ENCODE measurements around the gene INPP5D.

INPP5D gene

DNA sequence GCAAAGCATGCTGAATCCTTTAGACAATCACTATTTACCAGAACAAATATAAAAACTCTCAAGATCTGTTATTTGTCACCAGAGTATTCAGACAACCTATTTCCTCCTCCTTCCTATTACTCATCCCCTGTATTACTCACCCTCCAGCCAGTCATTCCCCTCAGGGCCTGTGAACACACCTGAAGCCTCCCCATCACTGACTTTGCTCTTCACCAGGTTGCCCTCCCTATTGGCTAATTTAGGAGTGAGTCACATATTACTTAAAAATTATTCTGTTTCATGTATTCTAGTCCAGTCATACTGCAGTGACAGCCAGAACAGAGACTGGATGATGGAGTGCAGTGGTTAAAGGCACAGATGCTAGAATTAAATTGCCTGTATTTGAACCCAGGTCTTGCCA is 187.6 kb downstream of the INPP5D start:
- no peak for DNase-seq (ENCODE audit: low spot score)
- Histone ChIP-seq H3K23ac (ENCODE audit: low read depth, low read length, poor library complexity) (no peak overlapping the region), H2BK120ac (ENCODE audit: low read depth, low read length) (no peak overlapping the region), H3K18ac (ENCODE audit: low read length) (no peak overlapping the region), H3K4me1 (ENCODE audit: control insufficient read depth in 2 of 2, insufficient read depth in 1 of 2, low read depth in 1 of 2, low read length in 2 of 2) (peaks cover 0 to 2% of the 10 kb centered on the region in 2 donors), H2BK5ac (ENCODE audit: low read length) (no peak overlapping the region), H4K91ac (ENCODE audit: low read depth, low read length, poor library complexity) (no peak overlapping the region), H3K4me3 (ENCODE audit: low read length in 2 of 2) (no peak overlapping the region), H2BK12ac (ENCODE audit: low read length) (no peak overlapping the region), H2BK15ac (ENCODE audit: low read length) (no peak overlapping the region), H2AFZ (ENCODE audit: low read length) (no peak overlapping the region), H3K9ac (ENCODE audit: low read depth, low read length, poor library complexity) (no peak overlapping the region), H3K4ac (ENCODE audit: low read length) (no peak overlapping the region), H3K27ac (replicated peaks; ENCODE audit: low read length) (no peak overlapping the region), H3K14ac (ENCODE audit: low read length) (no peak overlapping the region), H3K4me2 (ENCODE audit: insufficient read depth, low read length, poor library complexity, severe bottlenecking) (no peak overlapping the region), H3K36me3 (replicated peaks in 1 of 2; ENCODE audit: control insufficient read depth in 2 of 2, insufficient read depth in 2 of 2, low read length in 2 of 2) (no peaks in the 10 kb centered on the region), H4K8ac (ENCODE audit: low read depth, low read length) (no peak overlapping the region), H2AK5ac (ENCODE audit: low read depth, low read length) (no peak overlapping the region), H3K27me3 (ENCODE audit: control insufficient read depth in 3 of 3, insufficient read depth in 3 of 3, low read depth in 1 of 3, low read length in 3 of 3) (peaks cover 0 to 5% (median 0%) of the 10 kb centered on the region in 3 experiments), H3K9me3 (replicated peaks in 1 of 2; ENCODE audit: control insufficient read depth in 2 of 2, insufficient read depth in 1 of 2, low read depth in 1 of 2, low read length in 2 of 2) (peaks cover 10 to 11% of the 10 kb centered on the region in 2 donors), H3K79me1 (ENCODE audit: low read depth, low read length) (no peaks in the 10 kb centered on the region)

GRCh38 chr2:233248999-233249398 is 188.9 kb downstream of the INPP5D start:
- DNase-seq (ENCODE audit: low spot score) = no peak
- H3K27ac ChIP-seq (replicated peaks; ENCODE audit: low read length) = no peak overlapping the region

DNA sequence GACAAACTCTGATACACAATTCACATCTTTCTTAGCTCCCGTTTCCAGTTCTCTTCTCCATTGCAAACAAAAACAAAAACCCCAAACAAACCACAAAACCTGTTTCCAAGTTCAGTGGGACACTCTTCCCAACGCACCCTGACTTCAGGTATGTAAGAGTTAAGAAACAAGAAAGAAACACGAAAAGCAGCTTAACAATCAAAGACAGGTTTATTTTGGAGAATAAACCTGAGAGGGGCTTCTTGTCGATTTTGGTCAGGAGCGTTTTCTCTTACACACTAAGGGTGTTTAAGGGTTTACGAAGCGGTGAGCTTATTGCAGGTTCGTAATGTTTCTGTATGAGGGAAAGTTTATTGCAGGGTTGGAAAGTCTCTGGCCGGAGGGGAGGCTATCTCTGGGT is 190.4 kb downstream of the INPP5D start:
- Histone ChIP-seq H2BK5ac (ENCODE audit: low read length) (no peak overlapping the region), H4K8ac (ENCODE audit: low read depth, low read length) (no peak overlapping the region), H3K18ac (ENCODE audit: low read length) (no peak overlapping the region), H3K4ac (ENCODE audit: low read length) (no peak overlapping the region), H2AK5ac (ENCODE audit: low read depth, low read length) (no peak overlapping the region), H4K91ac (ENCODE audit: low read depth, low read length, poor library complexity) (no peak overlapping the region), H2BK15ac (ENCODE audit: low read length) (no peak overlapping the region), H3K9ac (ENCODE audit: low read depth, low read length, poor library complexity) (no peak overlapping the region), H3K27me3 (ENCODE audit: control insufficient read depth in 3 of 3, insufficient read depth in 3 of 3, low read depth in 1 of 3, low read length in 3 of 3) (no peaks in the 10 kb centered on the region), H3K9me3 (replicated peaks in 1 of 2; ENCODE audit: control insufficient read depth in 2 of 2, insufficient read depth in 1 of 2, low read depth in 1 of 2, low read length in 2 of 2) (peaks cover 10 to 11% of the 10 kb centered on the region in 2 donors), H3K4me3 (ENCODE audit: low read length in 2 of 2) (no peak overlapping the region), H2BK12ac (ENCODE audit: low read length) (no peak overlapping the region), H2AFZ (ENCODE audit: low read length) (peak overlapping the region; percentile 86), H3K79me1 (ENCODE audit: low read depth, low read length) (no peaks in the 10 kb centered on the region), H3K27ac (replicated peaks; ENCODE audit: low read length) (no peak overlapping the region), H3K36me3 (replicated peaks in 1 of 2; ENCODE audit: control insufficient read depth in 2 of 2, insufficient read depth in 2 of 2, low read length in 2 of 2) (peaks cover 0 to 10% of the 10 kb centered on the region in 2 donors), H3K14ac (ENCODE audit: low read length) (no peak overlapping the region), H3K23ac (ENCODE audit: low read depth, low read length, poor library complexity) (no peak overlapping the region), H3K4me2 (ENCODE audit: insufficient read depth, low read length, poor library complexity, severe bottlenecking) (no peak overlapping the region), H3K4me1 (ENCODE audit: control insufficient read depth in 2 of 2, insufficient read depth in 1 of 2, low read depth in 1 of 2, low read length in 2 of 2) (peaks cover 1 to 5% of the 10 kb centered on the region in 2 donors), H2BK120ac (ENCODE audit: low read depth, low read length) (no peak overlapping the region)
- no CpG with 5 or more reads among the region's 9 CpGs for WGBS, 2 donors (ENCODE audit: extremely low coverage in 2 of 2, insufficient read length in 2 of 2, insufficient replicate concordance in 1 of 2)
- DNase-seq (ENCODE audit: low spot score) = no peak

More at GRCh38 chr2:233248999-233249398, 188.9 kb downstream of the INPP5D start:
- H3K4me1 ChIP-seq (ENCODE audit: control insufficient read depth in 2 of 2, insufficient read depth in 1 of 2, low read depth in 1 of 2, low read length in 2 of 2) = peaks cover 1 to 5% of the 10 kb centered on the region in 2 donors
- H3K9me3 ChIP-seq (replicated peaks in 1 of 2; ENCODE audit: control insufficient read depth in 2 of 2, insufficient read depth in 1 of 2, low read depth in 1 of 2, low read length in 2 of 2) = peaks cover 10 to 11% of the 10 kb centered on the region in 2 donors
- no peak overlapping the region for H2AFZ ChIP-seq (ENCODE audit: low read length)
- no peak overlapping the region for H4K91ac ChIP-seq (ENCODE audit: low read depth, low read length, poor library complexity)
- no peak overlapping the region for H3K18ac ChIP-seq (ENCODE audit: low read length)
- H3K9ac ChIP-seq (ENCODE audit: low read depth, low read length, poor library complexity) = no peak overlapping the region
- peaks cover 0 to 5% (median 0%) of the 10 kb centered on the region in 3 experiments for H3K27me3 ChIP-seq (ENCODE audit: control insufficient read depth in 3 of 3, insufficient read depth in 3 of 3, low read depth in 1 of 3, low read length in 3 of 3)
- no peak overlapping the region for H3K14ac ChIP-seq (ENCODE audit: low read length)
- H3K79me1 ChIP-seq (ENCODE audit: low read depth, low read length) = no peaks in the 10 kb centered on the region
- no peak overlapping the region for H2BK12ac ChIP-seq (ENCODE audit: low read length)
- H2BK120ac ChIP-seq (ENCODE audit: low read depth, low read length) = no peak overlapping the region
- no peak overlapping the region for H3K4me3 ChIP-seq (ENCODE audit: low read length in 2 of 2)
- no peak overlapping the region for H3K4me2 ChIP-seq (ENCODE audit: insufficient read depth, low read length, poor library complexity, severe bottlenecking)
- peaks cover 0 to 6% of the 10 kb centered on the region in 2 donors for H3K36me3 ChIP-seq (replicated peaks in 1 of 2; ENCODE audit: control insufficient read depth in 2 of 2, insufficient read depth in 2 of 2, low read length in 2 of 2)
- no peak overlapping the region for H2BK5ac ChIP-seq (ENCODE audit: low read length)
- no peak overlapping the region for H3K23ac ChIP-seq (ENCODE audit: low read depth, low read length, poor library complexity)
- H2BK15ac ChIP-seq (ENCODE audit: low read length) = no peak overlapping the region
- no peak overlapping the region for H2AK5ac ChIP-seq (ENCODE audit: low read depth, low read length)
- no peak overlapping the region for H4K8ac ChIP-seq (ENCODE audit: low read depth, low read length)
- WGBS, 2 donors (ENCODE audit: extremely low coverage in 2 of 2, insufficient read length in 2 of 2, insufficient replicate concordance in 1 of 2) = no CpG with 5 or more reads among the region's 7 CpGs
- H3K4ac ChIP-seq (ENCODE audit: low read length) = no peak overlapping the region

- H2AFZ ChIP-seq (ENCODE audit: low read length) = peak overlapping the region; percentile 86
- no peak overlapping the region for H3K23ac ChIP-seq (ENCODE audit: low read depth, low read length, poor library complexity)
- no peak overlapping the region for H3K18ac ChIP-seq (ENCODE audit: low read length)
- H3K4me3 ChIP-seq (ENCODE audit: low read length in 2 of 2) = peak overlapping the region in 1 of 2 donors; percentile 95
- H3K9ac ChIP-seq (ENCODE audit: low read depth, low read length, poor library complexity) = no peak overlapping the region
- no peak overlapping the region for H2AK5ac ChIP-seq (ENCODE audit: low read depth, low read length)
- WGBS, 2 donors (ENCODE audit: extremely low coverage in 2 of 2, insufficient read length in 2 of 2, insufficient replicate concordance in 1 of 2) = no CpG with 5 or more reads among the region's 1 CpG
- peaks cover 0 to 14% of the 10 kb centered on the region in 2 donors for H3K36me3 ChIP-seq (replicated peaks in 1 of 2; ENCODE audit: control insufficient read depth in 2 of 2, insufficient read depth in 2 of 2, low read length in 2 of 2)
- no peak overlapping the region for H2BK5ac ChIP-seq (ENCODE audit: low read length)
- no peak overlapping the region for H2BK12ac ChIP-seq (ENCODE audit: low read length)
- no peaks in the 10 kb centered on the region for H3K27me3 ChIP-seq (ENCODE audit: control insufficient read depth in 3 of 3, insufficient read depth in 3 of 3, low read depth in 1 of 3, low read length in 3 of 3)
- H3K4ac ChIP-seq (ENCODE audit: low read length) = no peak overlapping the region
- peaks cover 10 to 11% of the 10 kb centered on the region in 2 donors for H3K9me3 ChIP-seq (replicated peaks in 1 of 2; ENCODE audit: control insufficient read depth in 2 of 2, insufficient read depth in 1 of 2, low read depth in 1 of 2, low read length in 2 of 2)
- H4K8ac ChIP-seq (ENCODE audit: low read depth, low read length) = no peak overlapping the region
- H3K27ac ChIP-seq (replicated peaks; ENCODE audit: low read length) = no peak overlapping the region
- no peak overlapping the region for H4K91ac ChIP-seq (ENCODE audit: low read depth, low read length, poor library complexity)
- no peaks in the 10 kb centered on the region for H3K79me1 ChIP-seq (ENCODE audit: low read depth, low read length)
- H3K14ac ChIP-seq (ENCODE audit: low read length) = no peak overlapping the region
- H2BK15ac ChIP-seq (ENCODE audit: low read length) = no peak overlapping the region
- H3K4me1 ChIP-seq (ENCODE audit: control insufficient read depth in 2 of 2, insufficient read depth in 1 of 2, low read depth in 1 of 2, low read length in 2 of 2) = peaks cover 1 to 5% of the 10 kb centered on the region in 2 donors
- no peak overlapping the region for H2BK120ac ChIP-seq (ENCODE audit: low read depth, low read length)
- no peak for DNase-seq (ENCODE audit: low spot score)
- H3K4me2 ChIP-seq (ENCODE audit: insufficient read depth, low read length, poor library complexity, severe bottlenecking) = no peak overlapping the region
Observed at GRCh38 chr2:233250985-233251305, 190.8 kb downstream of the INPP5D start.

Measured in neuronal stem cell (in vitro differentiated cells).